OCI-LY7 (cell line): ENCODE data around the gene RIPOR1.

ENCODE experiments used
- EZH2phosphoT487 ChIP-seq: fragments of 200-600 bp; sonication (generic); IDR thresholded peaks from 2 replicates; pipeline ENCODE4 v1.6.1; 2018; ENCODE audit warnings: low read depth, borderline replicate concordance, mild to moderate bottlenecking, mixed run types, antibody characterized with exemption, low read length, moderate library complexity, mixed read lengths
- TF ChIP-seq, protein P1 (sequence below): fragments of 200-600 bp; sonication (generic); conservative IDR thresholded peaks from 2 replicates; pipeline ENCODE4 v1.5.1; 2014; ENCODE audit warnings: mild to moderate bottlenecking, antibody characterized with exemption, low read length, moderate library complexity, mixed read lengths

- TF ChIP-seq, protein P1, sequence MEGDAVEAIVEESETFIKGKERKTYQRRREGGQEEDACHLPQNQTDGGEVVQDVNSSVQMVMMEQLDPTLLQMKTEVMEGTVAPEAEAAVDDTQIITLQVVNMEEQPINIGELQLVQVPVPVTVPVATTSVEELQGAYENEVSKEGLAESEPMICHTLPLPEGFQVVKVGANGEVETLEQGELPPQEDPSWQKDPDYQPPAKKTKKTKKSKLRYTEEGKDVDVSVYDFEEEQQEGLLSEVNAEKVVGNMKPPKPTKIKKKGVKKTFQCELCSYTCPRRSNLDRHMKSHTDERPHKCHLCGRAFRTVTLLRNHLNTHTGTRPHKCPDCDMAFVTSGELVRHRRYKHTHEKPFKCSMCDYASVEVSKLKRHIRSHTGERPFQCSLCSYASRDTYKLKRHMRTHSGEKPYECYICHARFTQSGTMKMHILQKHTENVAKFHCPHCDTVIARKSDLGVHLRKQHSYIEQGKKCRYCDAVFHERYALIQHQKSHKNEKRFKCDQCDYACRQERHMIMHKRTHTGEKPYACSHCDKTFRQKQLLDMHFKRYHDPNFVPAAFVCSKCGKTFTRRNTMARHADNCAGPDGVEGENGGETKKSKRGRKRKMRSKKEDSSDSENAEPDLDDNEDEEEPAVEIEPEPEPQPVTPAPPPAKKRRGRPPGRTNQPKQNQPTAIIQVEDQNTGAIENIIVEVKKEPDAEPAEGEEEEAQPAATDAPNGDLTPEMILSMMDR: no peak
- TF ChIP-seq EZH2phosphoT487: no peak
Observed at GRCh38 chr16:67483150-67483549, 45.5 kb upstream of the RIPOR1 start, which contains the start of gene AGRP.
